Measurements from ENCODE around the gene BNIP5.
A peak's percentile ranks its signal among the peaks of the same experiment; 100 is the strongest.

BNIP5 gene

GRCh38 chr6:36323062-36323461 lies 13.6 kb downstream of the BNIP5 start:
- no peak for DNase-seq (ENCODE audit: low read depth)

GRCh38 chr6:36322591-36322990 lies 14.1 kb downstream of the BNIP5 start:
- no peak for DNase-seq (ENCODE audit: low read depth)
- TF ChIP-seq CTCF (IDR thresholded peaks at IDR 0.05; ENCODE audit: control insufficient read depth, extremely low read depth, insufficient read depth), result no peak
- H3K4me3 ChIP-seq (ENCODE audit: low read depth, low read length), result no peak overlapping the region

More at GRCh38 chr6:36323062-36323461, 13.6 kb downstream of the BNIP5 start:
- H3K4me3 ChIP-seq (ENCODE audit: low read depth, low read length), result no peak overlapping the region
- TF ChIP-seq CTCF (IDR thresholded peaks at IDR 0.05; ENCODE audit: control insufficient read depth, extremely low read depth, insufficient read depth), result no peak

GRCh38 chr6:36320475-36320874 lies 16.2 kb downstream of the BNIP5 start:
- DNase-seq (ENCODE audit: low read depth), result no peak
- no peak overlapping the region for H3K4me3 ChIP-seq (ENCODE audit: low read depth, low read length)
- TF ChIP-seq CTCF (IDR thresholded peaks at IDR 0.05; ENCODE audit: control insufficient read depth, extremely low read depth, insufficient read depth), result no peak

- H3K4me3 ChIP-seq (ENCODE audit: low read depth, low read length), result no peak overlapping the region
- DNase-seq (ENCODE audit: low read depth), result no peak
- no peak for TF ChIP-seq CTCF (IDR thresholded peaks at IDR 0.05; ENCODE audit: control insufficient read depth, extremely low read depth, insufficient read depth)
Measured at GRCh38 chr6:36319821-36320220, 16.9 kb downstream of the BNIP5 start.

- no peak overlapping the region for H3K4me3 ChIP-seq (ENCODE audit: low read depth, low read length)
- peak; percentile 86 for DNase-seq (ENCODE audit: low read depth)
- TF ChIP-seq CTCF (IDR thresholded peaks at IDR 0.05; ENCODE audit: control insufficient read depth, extremely low read depth, insufficient read depth), result 0 out of 2 replicates have a peak, but pooled peaks have one; percentile 18
Measured at GRCh38 chr6:36319436-36319762, 17.3 kb downstream of the BNIP5 start.

GRCh38 chr6:36318690-36319435 lies 17.8 kb downstream of the BNIP5 start:
- DNase-seq (ENCODE audit: low read depth), result no peak
- no peak overlapping the region for H3K4me3 ChIP-seq (ENCODE audit: low read depth, low read length)
- no peak for TF ChIP-seq CTCF (IDR thresholded peaks at IDR 0.05; ENCODE audit: control insufficient read depth, extremely low read depth, insufficient read depth)

GRCh38 chr6:36317623-36318022 lies 19.1 kb downstream of the BNIP5 start:
- TF ChIP-seq CTCF (IDR thresholded peaks at IDR 0.05; ENCODE audit: control insufficient read depth, extremely low read depth, insufficient read depth), result no peak
- H3K4me3 ChIP-seq (ENCODE audit: low read depth, low read length), result no peak overlapping the region
- DNase-seq (ENCODE audit: low read depth), result no peak
